H1 (cell line): ENCODE data around the gene SLC7A8.

ENCODE experiments used
- CTCF ChIP-seq, 3 experiments: IDR thresholded peaks; 1 replicate in 2 of 3; 2 replicates in 1 of 3; pipeline versions ENCODE4 v1.5.1 to v1.6.1; 2011; ENCODE audit warnings: low read length in 3 of 3, mild to moderate bottlenecking in 3 of 3, inconsistent platforms in 2 of 3, low read depth in 1 of 3, moderate library complexity in 1 of 3; ENCODE audit not compliant: insufficient read depth in 1 of 3; ENCODE audit errors: control extremely low read depth in 1 of 3
- EZH2 ChIP-seq: fragments of 200-600 bp; sonication (generic); IDR thresholded peaks from 2 replicates; pipeline ENCODE4 v1.7.1; 2012; ENCODE audit warnings: low read depth, mild to moderate bottlenecking, moderate library complexity, low read length, inconsistent platforms; ENCODE audit not compliant: severe bottlenecking
- HDAC2 ChIP-seq, 2 experiments: fragments of 300-600 bp in 1 of 2; sonication (generic) in 1 of 2; IDR thresholded peaks; 2 replicates each; pipeline ENCODE4 v1.6.1; 2011 to 2012; ENCODE audit warnings: low read depth in 2 of 2, low read length in 2 of 2, mild to moderate bottlenecking in 2 of 2, moderate library complexity in 2 of 2, borderline replicate concordance in 1 of 2, inconsistent platforms in 1 of 2
- KDM1A ChIP-seq: fragments of 200-600, 300-600 bp; sonication (generic); IDR thresholded peaks from 2 replicates; pipeline ENCODE4 v1.7.1; 2016; ENCODE audit warnings: mild to moderate bottlenecking, low read length, borderline replicate concordance

- TF ChIP-seq HDAC2 (IDR thresholded peaks at IDR 0.05; ENCODE audit: borderline replicate concordance in 1 of 2, low read depth in 2 of 2, low read length in 2 of 2) (no peak), CTCF (IDR thresholded peaks at IDR 0.05; ENCODE audit: control extremely low read depth in 1 of 3, insufficient read depth in 1 of 3, low read depth in 1 of 3, low read length in 3 of 3) (no peak), KDM1A (no peak), EZH2 (no peak)
Measured at GRCh38 chr14:23167116-23167847, 16.2 kb downstream of the SLC7A8 start.
